Measurements from ENCODE around the gene HCRTR2.
"Not testable (repeated sequence)": the region's sequence is repeated elsewhere in the genome, so short reads cannot be mapped to it uniquely, and the experiment has no call there.

The HCRTR2 gene

DNA sequence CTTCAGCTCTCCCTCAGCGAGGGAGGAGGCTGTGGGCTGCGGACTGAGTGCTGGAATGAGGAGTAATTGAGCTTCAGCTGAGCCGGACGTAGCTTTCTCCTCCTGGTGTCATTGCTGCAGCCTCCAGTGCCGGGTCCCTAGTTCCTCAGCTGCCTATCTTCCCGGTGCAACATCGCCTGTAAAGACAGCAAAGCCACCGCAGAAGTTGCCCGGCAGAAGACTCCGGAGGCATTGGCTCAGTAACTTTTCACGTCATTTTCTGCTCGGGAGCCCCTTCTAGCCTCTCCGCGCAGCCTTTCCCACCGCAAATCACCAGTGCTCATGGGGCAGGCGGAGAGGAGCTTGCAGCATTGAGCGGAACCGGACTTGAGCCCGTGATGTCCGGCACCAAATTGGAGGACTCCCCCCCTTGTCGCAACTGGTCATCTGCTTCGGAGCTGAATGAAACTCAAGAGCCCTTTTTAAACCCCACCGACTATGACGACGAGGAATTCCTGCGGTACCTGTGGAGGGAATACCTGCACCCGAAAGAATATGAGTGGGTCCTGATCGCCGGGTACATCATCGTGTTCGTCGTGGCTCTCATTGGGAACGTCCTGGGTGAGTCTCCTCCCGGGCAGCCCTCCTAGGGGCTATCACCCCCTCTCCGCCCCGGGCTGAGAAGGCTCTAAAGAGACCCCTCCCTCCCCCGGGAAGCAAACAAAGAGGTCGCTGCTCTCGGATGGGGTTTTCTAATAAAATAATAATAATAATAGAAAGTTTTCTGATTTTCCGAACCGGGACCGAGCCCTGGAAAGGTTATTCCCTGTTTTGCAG lies at the start of gene HCRTR2:
HCRTR2 (plus strand) TSS at position 305 of the 816 bp plus-strand sequence; CDS start at position 378, 73 bp downstream.
- DNase-seq: no peak

DNA sequence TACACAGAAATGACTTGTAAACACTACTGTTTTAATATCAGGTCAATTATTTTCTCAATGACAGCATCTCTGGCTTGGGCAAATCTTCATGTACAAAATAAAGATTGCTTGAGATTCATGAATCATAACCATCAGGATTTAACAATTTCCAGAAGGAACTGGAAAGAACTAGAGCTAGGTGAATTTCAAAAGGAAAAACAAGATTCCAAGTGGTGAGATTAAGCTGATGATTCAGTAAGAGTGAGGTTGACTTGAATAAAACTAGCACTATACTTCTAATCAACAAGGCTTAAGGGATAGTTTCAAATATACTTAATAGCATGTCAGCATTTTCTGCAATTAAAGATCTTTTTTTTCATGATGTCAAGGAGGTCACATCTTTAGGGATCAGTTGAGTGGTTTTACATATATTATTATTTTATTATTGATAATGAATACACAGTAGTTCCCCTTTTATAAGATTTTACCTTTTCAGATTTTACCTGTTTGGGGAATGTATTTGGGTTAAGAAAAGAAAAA lies 43.5 kb upstream of the HCRTR2 start:
- no peak for DNase-seq

- no peak for DNase-seq
These were observed 42.7 kb upstream of the HCRTR2 start for GRCh38 chr6:55131616-55132015.

DNA sequence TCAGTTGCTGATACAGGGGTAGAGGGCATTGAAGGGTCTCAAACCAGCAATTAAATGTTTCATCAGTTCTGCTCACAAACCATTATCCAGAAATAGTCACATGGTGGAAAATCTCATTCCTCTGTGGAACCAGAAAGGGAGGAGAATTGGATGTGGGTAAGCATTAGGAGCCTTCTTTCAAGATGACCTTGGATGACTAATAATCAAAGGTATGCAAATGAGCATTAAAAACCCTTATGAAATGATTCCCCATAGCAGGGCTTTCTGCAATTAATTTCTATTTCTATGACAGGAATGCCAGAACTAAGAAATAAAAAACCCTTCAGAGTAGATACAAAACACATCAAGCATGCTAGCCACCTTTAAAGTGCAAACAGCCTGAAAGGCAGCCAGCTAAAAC lies 37.4 kb upstream of the HCRTR2 start:
- DNase-seq: no peak

- no peak for DNase-seq
These were observed 36.2 kb upstream of the HCRTR2 start for GRCh38 chr6:55137929-55138693.

GRCh38 chr6:55141611-55142010 lies 32.7 kb upstream of the HCRTR2 start:
- no peak for DNase-seq

GRCh38 chr6:55142610-55143009 lies 31.7 kb upstream of the HCRTR2 start:
- DNase-seq: no peak

DNA sequence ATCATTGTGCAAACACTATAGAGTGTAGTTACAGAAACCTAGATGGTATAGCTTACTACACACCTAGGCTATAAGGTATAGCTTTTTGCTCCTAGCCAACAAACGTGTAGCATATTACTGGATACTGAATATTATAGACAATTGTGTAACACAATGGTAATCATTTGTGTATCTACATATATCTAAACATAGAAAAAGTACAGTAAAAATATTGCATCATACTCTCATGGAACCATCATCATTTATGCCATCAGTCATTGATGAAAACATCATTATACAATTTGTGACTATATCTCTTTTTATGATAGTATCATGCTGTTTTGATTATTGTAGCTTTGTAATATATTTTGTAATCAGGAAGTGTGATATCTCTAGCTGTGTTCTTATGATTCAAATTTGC lies 21.0 kb upstream of the HCRTR2 start:
- no peak for DNase-seq

GRCh38 chr6:55158784-55159183 lies 15.5 kb upstream of the HCRTR2 start:
- DNase-seq: not testable (repeated sequence)

DNA sequence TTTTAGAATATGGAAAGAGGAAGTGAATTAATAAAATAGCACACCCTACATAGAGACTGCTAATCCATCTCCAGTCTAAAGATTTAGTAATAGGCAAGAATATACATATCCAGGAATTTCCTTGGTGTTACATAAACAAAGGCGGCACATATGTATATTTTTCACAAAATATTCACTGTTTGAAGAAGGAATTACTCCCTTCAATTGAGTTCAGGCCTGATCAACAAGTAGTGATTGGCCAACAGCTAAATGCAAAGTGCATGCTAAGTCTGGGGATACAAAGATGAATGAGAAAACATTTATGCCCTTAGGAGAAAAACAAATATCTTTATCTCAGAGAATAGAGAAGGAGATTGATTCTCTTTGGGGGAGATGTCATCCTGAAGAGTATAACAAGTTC lies 6.5 kb upstream of the HCRTR2 start:
- DNase-seq: no peak

DNA sequence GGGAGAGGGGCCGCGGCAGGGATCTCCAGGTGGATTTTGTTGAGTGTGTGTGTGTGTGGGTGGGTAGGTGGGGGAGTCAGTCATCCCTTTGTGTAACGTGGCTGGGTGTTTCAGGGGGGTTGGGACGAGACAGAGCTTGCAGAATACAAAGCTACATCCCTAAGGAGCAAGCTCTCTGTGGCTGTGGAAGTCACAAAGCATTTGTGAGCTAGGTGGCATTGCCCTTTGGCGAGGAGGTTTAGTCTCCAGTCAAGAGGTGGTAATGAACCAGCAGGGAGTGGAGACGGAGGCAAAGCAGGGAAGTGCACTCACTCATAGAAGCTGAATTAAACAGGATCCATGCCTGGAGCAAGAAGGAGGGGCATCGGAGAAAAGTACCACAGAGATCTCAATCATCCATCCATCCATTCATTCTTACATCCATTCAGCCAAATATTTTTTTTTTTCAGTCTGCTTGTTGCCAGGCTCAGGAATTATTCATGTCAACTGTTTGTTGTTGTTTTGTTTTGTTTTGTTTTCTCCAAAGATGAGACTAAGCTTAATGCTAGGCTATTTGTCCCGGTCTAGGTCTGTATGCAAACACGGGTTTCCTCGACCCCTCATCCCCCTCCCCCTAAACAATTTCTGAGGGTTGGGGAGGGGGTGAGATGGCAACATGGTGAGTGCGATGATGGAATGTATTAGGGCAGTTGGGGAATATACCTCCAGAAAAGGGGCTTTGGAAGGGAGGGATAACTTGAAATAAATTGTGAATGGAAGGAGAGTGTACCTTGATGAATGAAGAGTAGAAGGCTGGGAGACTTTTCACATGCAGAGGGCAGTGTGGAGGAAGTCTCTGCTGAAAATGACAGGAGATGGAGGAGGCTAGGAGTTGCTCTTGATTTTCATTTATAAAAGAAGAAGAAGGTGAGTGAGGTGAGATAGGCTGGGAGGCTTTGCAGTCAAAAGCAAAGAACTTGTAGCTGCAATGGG lies 1.0 kb downstream of the HCRTR2 start:
- no peak for DNase-seq

- no peak for DNase-seq
These were observed 2.6 kb downstream of the HCRTR2 start for GRCh38 chr6:55176958-55177357.

- no peak for DNase-seq
These were observed 5.9 kb downstream of the HCRTR2 start for GRCh38 chr6:55180258-55180657.

- no peak for DNase-seq
These were observed 7.8 kb downstream of the HCRTR2 start for GRCh38 chr6:55182016-55182650.

GRCh38 chr6:55184782-55185530 lies 10.6 kb downstream of the HCRTR2 start:
- no peak for DNase-seq

GRCh38 chr6:55198715-55199114 lies 24.4 kb downstream of the HCRTR2 start:
- DNase-seq: no peak

- DNase-seq: no peak
These were observed 24.9 kb downstream of the HCRTR2 start for GRCh38 chr6:55199239-55199638.

- no peak for DNase-seq
These were observed 34.5 kb downstream of the HCRTR2 start for GRCh38 chr6:55208478-55209458.

DNA sequence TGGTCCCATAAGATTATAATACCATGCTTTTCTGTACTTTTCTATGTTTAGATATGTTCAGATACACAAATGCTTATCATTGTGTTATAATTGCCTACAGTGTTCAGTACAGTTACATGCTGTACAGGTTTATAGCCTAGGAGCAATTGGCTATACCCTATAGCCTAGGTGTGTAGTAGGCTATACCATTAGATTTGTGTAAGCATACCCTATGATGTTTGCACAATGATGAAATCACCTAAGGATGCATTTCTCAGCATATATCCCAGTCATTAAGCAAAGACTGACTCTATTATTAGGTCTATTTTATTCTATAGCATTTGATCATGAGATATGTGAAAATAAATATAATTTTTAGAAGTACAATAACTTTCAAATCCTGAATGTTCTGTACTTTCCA lies 36.6 kb downstream of the HCRTR2 start:
- no peak for DNase-seq

GRCh38 chr6:55212156-55212555 lies 37.8 kb downstream of the HCRTR2 start:
- no peak for DNase-seq
